VCaP (cell line): ENCODE results near the gene DYRK2.

Source experiments
- H3K27ac ChIP-seq: fragments of 450-650 bp; 2 replicates; pipeline ENCODE4 v1.5.1; 2017
- CTCF ChIP-seq: fragments of 450-650 bp; conservative IDR thresholded peaks from 2 replicates; pipeline ENCODE4 v1.5.1; 2017; ENCODE audit warnings: mild to moderate bottlenecking, moderate library complexity

The DYRK2 gene

GRCh38 chr12:67704071-67704470, 55.5 kb downstream of the DYRK2 start:
- TF ChIP-seq CTCF = no peak
- H3K27ac ChIP-seq = no peak overlapping the region

DNA sequence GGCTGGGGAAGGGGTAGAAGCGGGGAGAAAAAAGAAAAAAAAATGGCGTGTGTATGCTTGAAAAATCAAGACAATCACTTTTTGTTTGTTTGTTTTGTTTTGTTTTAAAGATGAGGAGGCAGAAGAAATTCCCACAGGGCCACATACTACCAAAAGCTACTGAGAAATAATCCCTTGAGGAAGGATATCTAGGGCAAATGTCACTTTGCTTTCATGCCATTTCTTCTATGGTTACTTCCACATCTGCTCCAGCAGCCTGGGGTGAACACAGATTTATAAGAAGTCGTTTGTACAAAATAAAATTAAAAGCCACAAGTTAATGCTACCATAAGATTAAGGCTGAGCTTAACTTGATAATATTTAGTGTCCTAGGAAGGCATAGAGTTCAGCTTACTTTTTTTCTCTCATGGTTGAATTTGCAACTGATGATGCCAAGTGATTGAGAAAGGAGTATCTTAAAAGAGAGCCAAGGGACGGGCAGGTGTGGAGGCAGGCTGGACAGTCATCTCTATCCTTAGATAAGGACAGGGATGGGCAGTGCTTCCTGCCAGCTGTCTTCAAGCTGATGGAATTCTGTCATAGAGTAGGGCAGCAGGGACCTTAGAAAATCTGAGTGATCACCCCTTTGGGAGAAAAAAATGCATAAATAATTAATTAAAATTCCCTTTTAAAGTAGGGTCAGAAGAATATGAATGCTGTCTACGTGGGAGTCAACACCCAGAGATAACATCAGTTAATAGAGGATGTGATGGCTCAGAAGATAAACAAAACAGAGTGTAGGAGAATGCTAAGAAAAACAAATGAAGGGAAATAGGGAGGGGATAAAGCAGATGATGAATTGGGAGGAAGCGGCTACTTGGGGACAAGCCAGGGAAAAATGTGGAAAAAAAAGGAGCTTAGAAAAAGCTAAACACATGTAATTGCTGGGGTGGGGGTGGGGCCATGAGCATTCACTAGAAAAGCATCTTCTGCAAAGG, 57.1 kb downstream of the DYRK2 start:
- TF ChIP-seq CTCF = no peak
- H3K27ac ChIP-seq = no peak overlapping the region

DNA sequence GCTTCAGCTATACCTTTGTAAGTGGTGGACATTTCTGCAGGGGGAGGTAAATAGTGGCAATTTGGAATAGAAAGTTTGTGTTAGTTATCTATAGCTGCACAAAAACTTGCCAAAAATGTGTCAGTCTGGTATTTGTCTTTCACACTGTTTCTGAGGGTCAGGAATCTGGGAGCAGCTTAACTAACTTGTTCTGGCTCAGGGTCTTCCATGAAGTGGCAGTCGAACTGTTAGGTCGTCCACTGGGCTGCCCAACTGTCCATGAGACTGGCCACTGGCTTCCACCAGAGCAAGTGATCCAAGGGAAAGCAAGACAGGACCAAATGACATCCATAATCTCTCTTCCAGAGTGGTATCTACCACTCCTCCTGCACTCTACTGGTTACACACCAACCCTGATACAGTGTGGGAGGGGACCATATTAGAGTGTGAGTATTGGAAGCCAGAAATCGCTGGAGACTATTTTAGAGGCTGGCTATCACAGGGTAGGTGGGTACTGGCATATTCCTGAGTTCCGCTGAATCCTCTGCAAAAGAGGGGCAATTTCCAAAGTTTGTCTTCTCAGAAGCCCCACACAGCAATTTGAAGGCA, 60.9 kb downstream of the DYRK2 start:
- no peak for TF ChIP-seq CTCF
- H3K27ac ChIP-seq = peak overlapping the region; percentile 47

- TF ChIP-seq CTCF = no peak
- H3K27ac ChIP-seq = peak overlapping the region; percentile 47; the same call in 1 of the 2 replicates
Observed at GRCh38 chr12:67710582-67710981, 62.0 kb downstream of the DYRK2 start.

DNA sequence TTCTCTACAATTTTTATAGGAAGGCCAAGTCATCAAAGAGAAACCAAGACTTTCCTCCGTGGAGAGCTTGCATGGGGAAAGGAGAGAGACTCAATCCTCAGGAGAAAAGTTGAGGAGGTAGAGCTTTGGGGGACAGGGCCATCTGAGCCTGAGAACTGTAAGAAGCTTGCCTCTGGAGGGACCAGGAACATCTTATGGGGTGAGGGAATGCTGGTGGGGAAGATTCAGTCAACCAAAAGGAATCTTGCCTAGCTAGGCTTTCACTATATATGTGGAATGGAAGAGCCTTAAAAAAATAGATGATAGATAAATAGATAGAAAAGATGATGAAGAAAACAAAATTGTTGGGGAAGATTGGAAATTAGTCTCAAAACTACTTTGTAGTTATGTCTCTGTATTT, 63.5 kb downstream of the DYRK2 start:
- TF ChIP-seq CTCF = no peak
- no peak overlapping the region for H3K27ac ChIP-seq

GRCh38 chr12:67714648-67715047, 66.1 kb downstream of the DYRK2 start:
- TF ChIP-seq CTCF = no peak
- peak overlapping the region; percentile 31 for H3K27ac ChIP-seq
